Fibroblast of mammary gland (primary cell): ENCODE measurements around the gene METAP2.

Experiments used
- DNase-seq: peaks from one replicate; pipeline ENCODE4 v3.0.0-alpha.2; 2010; ENCODE audit warnings: low read depth
- H3K4me3 ChIP-seq: 2 replicates; pipeline ENCODE4 v1.5.1; 2011; ENCODE audit warnings: low read depth, mild to moderate bottlenecking, low read length, moderate library complexity; ENCODE audit not compliant: control insufficient read depth
- TF ChIP-seq, protein P1 (sequence below): conservative IDR thresholded peaks from 2 replicates; pipeline ENCODE4 v1.5.1; 2011; ENCODE audit warnings: low read depth, low read length, inconsistent platforms; ENCODE audit not compliant: control insufficient read depth, insufficient read depth

METAP2 gene

DNA sequence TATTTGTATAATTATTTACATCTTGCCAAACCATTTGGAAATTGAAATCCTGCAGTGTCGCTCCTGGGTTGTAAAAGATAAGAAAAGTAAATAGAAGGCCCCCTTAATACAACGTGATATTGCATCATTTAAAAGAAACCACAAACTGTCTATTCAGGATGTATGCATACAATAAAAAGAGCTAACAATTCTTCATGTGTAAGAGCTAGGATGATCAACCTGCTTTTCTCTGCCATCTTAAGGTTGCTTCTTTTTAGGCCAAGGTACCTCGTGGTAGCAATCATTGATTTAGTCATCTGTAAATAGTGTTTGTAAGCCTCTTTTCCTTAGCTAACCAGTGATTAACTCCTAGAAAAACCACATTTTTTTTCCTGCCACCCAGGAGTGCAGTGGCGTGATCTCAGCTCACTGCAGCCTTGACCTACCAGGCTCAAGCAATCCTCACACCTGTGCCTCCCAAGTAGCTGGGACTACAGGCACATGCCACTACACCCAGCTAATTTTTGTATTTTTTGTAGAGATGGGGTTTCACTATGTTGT lies 80.7 kb downstream of the METAP2 start:
- no peak overlapping the region for H3K4me3 ChIP-seq
- DNase-seq = no peak
- TF ChIP-seq, protein P1, sequence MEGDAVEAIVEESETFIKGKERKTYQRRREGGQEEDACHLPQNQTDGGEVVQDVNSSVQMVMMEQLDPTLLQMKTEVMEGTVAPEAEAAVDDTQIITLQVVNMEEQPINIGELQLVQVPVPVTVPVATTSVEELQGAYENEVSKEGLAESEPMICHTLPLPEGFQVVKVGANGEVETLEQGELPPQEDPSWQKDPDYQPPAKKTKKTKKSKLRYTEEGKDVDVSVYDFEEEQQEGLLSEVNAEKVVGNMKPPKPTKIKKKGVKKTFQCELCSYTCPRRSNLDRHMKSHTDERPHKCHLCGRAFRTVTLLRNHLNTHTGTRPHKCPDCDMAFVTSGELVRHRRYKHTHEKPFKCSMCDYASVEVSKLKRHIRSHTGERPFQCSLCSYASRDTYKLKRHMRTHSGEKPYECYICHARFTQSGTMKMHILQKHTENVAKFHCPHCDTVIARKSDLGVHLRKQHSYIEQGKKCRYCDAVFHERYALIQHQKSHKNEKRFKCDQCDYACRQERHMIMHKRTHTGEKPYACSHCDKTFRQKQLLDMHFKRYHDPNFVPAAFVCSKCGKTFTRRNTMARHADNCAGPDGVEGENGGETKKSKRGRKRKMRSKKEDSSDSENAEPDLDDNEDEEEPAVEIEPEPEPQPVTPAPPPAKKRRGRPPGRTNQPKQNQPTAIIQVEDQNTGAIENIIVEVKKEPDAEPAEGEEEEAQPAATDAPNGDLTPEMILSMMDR = no peak

DNA sequence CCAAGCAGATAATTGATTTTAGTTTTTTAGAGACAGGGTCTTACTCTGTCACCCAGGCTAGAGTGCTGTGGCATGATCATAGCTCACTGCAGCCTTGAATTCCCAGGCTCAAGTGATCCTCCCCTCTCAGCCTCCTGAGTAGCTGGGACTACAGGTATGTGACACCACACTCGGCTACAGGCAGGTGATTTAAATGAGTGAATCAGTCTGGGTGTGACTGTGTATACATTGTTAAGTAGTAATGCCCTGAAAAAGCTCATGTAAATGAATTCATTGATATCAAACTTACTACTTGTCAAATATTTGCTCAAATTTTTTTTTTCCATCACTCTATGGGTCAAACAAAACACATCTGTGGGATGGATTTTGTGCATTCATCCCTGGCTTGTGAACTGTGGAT lies 83.7 kb downstream of the METAP2 start:
- TF ChIP-seq, protein P1 = no peak
- no peak for DNase-seq
- H3K4me3 ChIP-seq = no peak overlapping the region
